AG20443 (cell line): ENCODE measurements around the gene HDX.
"Not testable (repeated sequence)": the region's sequence is repeated elsewhere in the genome, so short reads cannot be mapped to it uniquely, and the experiment has no call there.

Experiments
- DNase-seq: peaks from one replicate; pipeline ENCODE4 v3.0.0; 2012; ENCODE audit warnings: low spot score, mixed read lengths

Gene HDX

DNA sequence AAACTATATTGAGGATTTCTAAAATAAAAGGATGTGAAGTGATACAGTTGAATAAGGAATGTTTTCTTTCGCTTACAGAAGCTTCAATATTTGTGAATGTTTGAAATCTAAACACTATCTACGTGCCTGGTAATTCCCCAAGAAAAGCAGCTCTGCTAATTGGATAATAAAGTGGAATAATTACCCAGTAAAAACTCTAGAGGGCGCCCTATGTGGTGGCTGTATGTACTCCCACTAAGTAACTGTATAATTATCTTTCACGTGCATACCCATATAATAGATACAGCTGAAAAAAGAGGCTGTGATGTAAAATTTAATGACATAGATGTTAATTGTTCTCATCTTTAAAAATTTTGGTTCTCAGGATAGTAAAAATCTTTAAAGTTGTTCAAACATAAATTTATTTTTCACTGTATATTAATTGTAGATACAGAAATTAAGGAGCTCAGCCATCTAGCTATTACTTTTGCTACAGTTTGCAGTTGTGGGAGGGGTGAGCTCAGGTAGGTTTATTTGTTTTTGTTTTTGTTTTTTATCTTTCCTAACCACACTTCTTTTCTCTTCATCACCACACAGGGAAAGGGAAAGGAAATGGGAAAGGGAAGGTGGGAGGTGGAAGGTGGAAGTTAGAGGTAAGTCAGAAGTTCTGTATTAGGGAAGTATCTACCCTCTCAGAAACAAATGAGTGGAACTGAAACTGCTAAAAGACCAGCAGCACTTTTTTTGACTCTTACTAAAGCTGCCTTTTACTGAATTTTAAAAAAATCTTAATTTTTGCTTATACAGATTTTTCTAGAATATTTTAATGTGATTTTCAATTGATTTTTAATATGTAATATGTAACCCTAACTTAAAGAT lies 162.5 kb downstream of the HDX start:
- DNase-seq = peak; percentile 18

DNA sequence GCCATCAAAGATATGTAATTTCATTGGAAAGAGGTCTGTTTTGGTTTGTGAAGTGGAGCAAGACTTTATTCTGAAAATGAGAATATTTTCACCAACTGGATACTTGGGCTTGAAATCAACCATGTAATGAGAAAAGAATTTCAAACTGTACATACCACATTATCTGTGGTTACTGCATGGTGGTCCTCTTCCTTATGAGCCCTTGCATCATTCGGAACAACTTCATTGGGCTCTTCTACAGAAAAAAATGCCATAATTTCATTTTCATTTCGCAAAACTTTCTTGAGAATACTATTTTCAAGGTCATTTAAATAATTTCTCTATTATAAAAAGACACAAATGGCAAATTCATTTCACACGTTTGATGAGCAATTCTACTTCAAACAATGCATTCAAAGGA lies 165.6 kb downstream of the HDX start:
- peak; percentile 4 for DNase-seq

DNA sequence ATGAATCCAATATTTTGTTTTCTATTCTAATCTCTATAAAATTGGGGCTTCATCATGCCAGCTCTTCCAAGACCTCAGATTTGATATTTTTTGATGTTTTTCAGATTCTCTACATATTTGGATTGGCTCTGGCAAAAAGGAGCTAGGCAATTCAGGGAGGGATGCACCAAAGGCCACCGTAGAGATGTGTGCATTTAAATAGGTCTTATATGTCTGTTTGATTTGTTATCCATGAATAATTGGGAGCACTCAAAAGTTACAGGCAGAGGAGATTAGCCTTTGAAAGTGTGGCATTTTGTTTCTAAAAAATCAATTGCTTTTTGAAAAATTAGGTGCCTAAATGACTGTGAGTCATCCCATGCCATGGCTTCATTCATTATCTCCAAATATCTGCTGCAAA lies 167.1 kb downstream of the HDX start:
- DNase-seq = no peak

DNA sequence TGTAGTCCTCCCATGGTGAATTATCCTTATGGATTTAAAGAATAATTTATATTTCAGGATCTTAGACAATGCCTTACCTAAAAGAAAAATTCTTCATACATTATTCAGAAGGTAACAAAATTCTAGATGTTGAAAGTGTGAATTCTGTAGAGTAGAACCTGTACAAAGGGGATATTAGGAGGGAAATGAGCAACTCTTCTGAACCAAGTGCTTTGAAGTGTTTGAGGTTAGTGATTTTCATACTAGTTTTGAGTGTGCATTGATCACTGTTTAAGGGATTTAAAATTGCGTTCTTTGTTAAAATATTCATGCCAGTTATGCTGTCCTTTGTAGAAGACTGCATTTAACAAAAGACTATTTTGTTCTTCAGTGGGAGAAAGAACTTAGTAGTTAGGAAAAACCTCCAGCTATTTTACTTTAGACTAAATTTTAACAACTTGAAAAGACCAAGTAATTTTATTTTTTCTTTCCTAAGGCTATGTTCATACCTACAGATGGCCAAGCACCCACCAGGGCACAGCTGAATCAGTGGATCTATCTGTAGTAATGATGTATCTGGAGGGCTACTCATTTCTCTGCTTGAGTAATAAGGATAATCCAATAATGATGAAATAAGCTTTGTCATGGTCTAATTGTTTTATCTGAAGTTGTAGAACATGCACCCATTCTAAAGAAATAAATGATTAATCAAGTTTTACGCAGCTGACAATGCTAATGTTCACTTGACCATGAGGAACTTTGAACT lies 180.0 kb downstream of the HDX start:
- DNase-seq = no peak

DNA sequence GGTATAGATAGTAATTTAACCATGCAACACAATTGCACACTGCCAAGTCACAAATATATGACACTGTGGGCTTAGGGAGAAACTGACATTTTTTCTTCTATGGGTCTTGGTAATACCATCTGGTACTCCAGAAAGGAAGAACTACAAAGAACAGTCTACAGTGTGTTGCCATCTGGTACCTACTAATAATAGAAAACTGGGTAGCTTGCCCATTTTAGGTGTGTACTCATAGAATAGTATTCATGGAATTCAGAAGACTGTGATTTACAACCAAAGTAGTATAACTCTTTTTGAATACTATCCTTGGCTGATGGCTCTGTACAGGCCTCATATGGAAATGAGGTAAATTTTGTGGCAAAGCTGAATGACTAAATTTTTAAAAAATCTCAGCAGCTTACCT lies 181.6 kb downstream of the HDX start:
- DNase-seq = no peak

DNA sequence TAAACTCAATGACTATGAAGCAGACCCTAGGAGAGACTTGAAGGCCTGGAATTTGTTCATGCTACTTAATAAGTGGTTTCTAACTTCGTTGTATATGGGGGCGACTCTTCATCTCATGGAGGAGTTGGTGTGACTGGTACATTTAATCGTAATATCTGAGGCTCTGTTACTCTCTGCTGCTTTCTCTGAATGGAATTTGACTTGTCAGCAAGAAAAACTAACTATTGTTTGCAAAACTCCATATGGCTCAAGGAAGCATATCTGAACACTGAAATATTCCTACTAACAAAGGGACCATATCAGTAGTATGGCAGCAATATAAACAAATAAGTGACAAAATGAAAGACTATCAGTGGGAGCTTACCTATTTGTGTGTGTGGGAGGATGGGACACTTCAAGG lies 182.2 kb downstream of the HDX start:
- no peak for DNase-seq

DNA sequence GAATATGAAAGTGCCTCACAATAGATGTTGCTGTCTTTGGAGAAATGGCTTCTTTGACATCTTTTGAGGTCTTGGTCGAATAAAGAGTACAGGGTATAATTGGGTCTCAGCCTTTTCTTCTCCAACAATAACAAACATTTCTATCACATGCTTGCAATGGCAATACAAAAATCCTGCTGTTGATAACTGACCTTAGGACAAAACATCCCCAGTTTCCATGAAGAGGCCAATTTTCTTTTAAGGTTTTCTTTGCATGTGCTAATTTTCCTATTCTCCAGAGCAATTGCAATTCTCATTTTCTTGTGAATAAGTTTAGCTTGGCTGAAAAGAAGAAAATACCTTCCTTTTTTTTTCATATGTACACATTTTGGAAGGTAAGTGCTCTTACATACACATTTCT lies 183.6 kb downstream of the HDX start:
- DNase-seq = no peak

DNA sequence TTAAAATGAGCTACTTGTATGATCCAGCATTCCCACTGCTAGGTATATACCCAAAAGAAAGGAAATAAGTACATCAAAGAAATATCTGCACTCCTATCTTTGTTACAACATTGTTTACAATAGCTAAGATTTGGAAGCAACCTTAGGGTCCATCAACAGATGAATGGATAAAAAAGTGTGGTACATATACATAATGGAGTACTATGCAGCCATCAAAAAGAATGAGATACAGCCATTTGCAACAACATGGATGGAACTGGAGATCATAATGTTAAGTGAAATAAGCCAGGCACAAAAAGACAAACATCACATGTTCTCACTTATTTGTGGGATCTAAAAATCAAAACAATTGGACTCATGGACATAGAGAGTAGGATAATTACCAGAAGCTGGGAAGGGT lies 186.3 kb downstream of the HDX start:
- not testable (repeated sequence) for DNase-seq
